Smooth muscle cell of the coronary artery (primary cell): ENCODE results near the gene NUP153. TPM values are rescaled to one million over a fixed set of nuclear protein-coding genes. Genes with fewer than 3 reads are reported as not detected.

Source experiments
- total RNA-seq: library from RNA; depleted of rRNA; stranded (reverse); fragments of >200 nt; gene quantifications from 2 replicates; pipeline ENCODE4 v1.2.3, GENCODE V29; 2014; ENCODE audit warnings: low replicate concordance

Gene NUP153
- 8.9 and 11.5 TPM in 2 replicates for total RNA-seq

GRCh38 chr6:17706580-17707370, at the start of gene NUP153:
Gene NUP153, minus strand, starts transcription at chr6:17706925. Its CDS starts 538 bp downstream, at chr6:17706387.

GRCh38 chr6:17599877-17600526, 106.7 kb downstream of the NUP153 start, which contains the start of gene FAM8A1:
Gene FAM8A1, plus strand, starts transcription at chr6:17600302. Its CDS starts 108 bp downstream, at chr6:17600410.

Other genes with a start within 250 kb of the NUP153 start
- gene FAM8A1, start 106.6 kb downstream of the NUP153 start, total RNA-seq, result 8.8 and 15.6 TPM in 2 replicates